Keratinocyte (primary cell): ENCODE results near the gene LYSMD2. TPM values are rescaled to one million over a fixed set of nuclear protein-coding genes. Genes with fewer than 3 reads are reported as not detected.

Experiments used
- DNase-seq: peaks from one replicate; pipeline ENCODE4 v3.0.0-alpha.2; 2011; ENCODE audit warnings: low read depth, missing footprints, low spot score
- FAIRE-seq: peaks from 2 replicates; lab custom pipeline; 2011; peaks lifted over from hg19 to GRCh38; lab: Jason Lieb, UNC
- H2AFZ ChIP-seq: 2 replicates; pipeline ENCODE4 v1.6.0; 2012; ENCODE audit warnings: low read length, control low read depth, inconsistent platforms; ENCODE audit not compliant: control insufficient read depth
- H3K27ac ChIP-seq: 2 replicates; pipeline ENCODE4 v1.5.1; 2011; ENCODE audit warnings: low read length; ENCODE audit not compliant: control insufficient read depth, insufficient read depth
- H3K27me3 ChIP-seq: 3 replicates; pipeline ENCODE4 v1.6.0; 2011; ENCODE audit warnings: low read length; ENCODE audit not compliant: control insufficient read depth, insufficient read depth; ENCODE audit errors: extremely low read depth
- H3K36me3 ChIP-seq, 2 experiments: 2 replicates in 1 of 2; 3 replicates in 1 of 2; pipeline ENCODE4 v1.5.1; 2011; ENCODE audit warnings: low read length in 2 of 2, mild to moderate bottlenecking in 1 of 2; ENCODE audit not compliant: control insufficient read depth in 2 of 2, insufficient read depth in 2 of 2; ENCODE audit errors: extremely low read depth in 1 of 2
- H3K4me1 ChIP-seq: 3 replicates; pipeline ENCODE4 v1.5.1; 2011; ENCODE audit warnings: low read length; ENCODE audit not compliant: control insufficient read depth, insufficient read depth; ENCODE audit errors: extremely low read depth
- H3K4me2 ChIP-seq: 3 replicates; pipeline ENCODE4 v1.6.0; 2011; ENCODE audit warnings: low read depth, low read length; ENCODE audit not compliant: control insufficient read depth, insufficient read depth; ENCODE audit errors: extremely low read depth
- H3K4me3 ChIP-seq, 3 experiments: fragments of 200-600 bp in 1 of 3; sonication (generic) in 1 of 3; 2 replicates in 2 of 3; 3 replicates in 1 of 3; pipeline ENCODE4 v1.5.1; 2011 to 2016; ENCODE audit warnings: low read length in 3 of 3, mild to moderate bottlenecking in 3 of 3, control low read depth in 2 of 3, inconsistent platforms in 1 of 3, low read depth in 1 of 3, mixed read lengths in 1 of 3, mixed run types in 1 of 3, moderate library complexity in 1 of 3; ENCODE audit not compliant: control insufficient read depth in 2 of 3, insufficient read depth in 2 of 3; ENCODE audit errors: extremely low read depth in 1 of 3
- H3K79me2 ChIP-seq: 2 replicates; pipeline ENCODE4 v1.6.0; 2012; ENCODE audit warnings: low read length; ENCODE audit not compliant: control insufficient read depth, insufficient read depth
- H3K9ac ChIP-seq: 3 replicates; pipeline ENCODE4 v1.6.0; 2011; ENCODE audit warnings: low read length; ENCODE audit not compliant: control insufficient read depth, insufficient read depth; ENCODE audit errors: extremely low read depth
- H3K9me1 ChIP-seq: 3 replicates; pipeline ENCODE4 v1.6.0; 2011; ENCODE audit warnings: low read length; ENCODE audit not compliant: control insufficient read depth, insufficient read depth; ENCODE audit errors: extremely low read depth
- H3K9me3 ChIP-seq: 2 replicates; pipeline ENCODE4 v1.5.1; 2012; ENCODE audit warnings: low read depth, low read length; ENCODE audit not compliant: control insufficient read depth
- H4K20me1 ChIP-seq: 3 replicates; pipeline ENCODE4 v1.6.0; 2011; ENCODE audit warnings: low read length; ENCODE audit not compliant: control insufficient read depth, insufficient read depth; ENCODE audit errors: extremely low read depth
- EZH2 ChIP-seq: IDR thresholded peaks from one replicate; pipeline ENCODE4 v1.6.1; 2012; ENCODE audit warnings: inconsistent platforms, mild to moderate bottlenecking, low read length, moderate library complexity
- dilution Hi-C: fragments of 300-500 bp; cut with MboI; formaldehyde crosslinking; loops from one replicate; pipeline ENCODE4 v1.7.0; 2020; ENCODE audit warnings: low sequenced_read_pairs; ENCODE audit not compliant: extremely low pct_ligation_motif_present
- polyA plus RNA-seq, 5 experiments: library from polyadenylated mRNA; depleted of rRNA in 3 of 5; stranded (reverse) in 3 of 5; stranded (forward) in 1 of 5; unstranded in 1 of 5; fragments of >200 nt; gene quantifications; 1 replicate in 1 of 5; 2 replicates in 3 of 5; 3 replicates in 1 of 5; pipeline versions ENCODE4 v1.2.1 to v1.2.3, GENCODE V29; 2011 to 2012; ENCODE audit warnings: missing spikeins in 2 of 5, low read depth in 1 of 5, low replicate concordance in 1 of 5
- TF ChIP-seq, protein P1 (sequence below), 3 experiments: IDR thresholded peaks in 1 of 3; conservative IDR thresholded peaks in 1 of 3; optimal IDR thresholded peaks in 1 of 3; 2 replicates in 2 of 3; 3 replicates in 1 of 3; pipeline versions ENCODE3 to v1.5.1; 2011; ENCODE audit warnings: low read length in 3 of 3, mild to moderate bottlenecking in 3 of 3, moderate library complexity in 2 of 3, control low read depth in 1 of 3, inconsistent platforms in 1 of 3; ENCODE audit not compliant: insufficient read depth in 2 of 3; ENCODE audit errors: extremely low read depth in 1 of 3

Gene LYSMD2
- polyA plus RNA-seq, 1 donor (not counting 4 experiments of a cell fraction or from before 2014, with no cell fraction given) = 12.7 TPM

- no peaks in the 10 kb centered on the region for H3K36me3 ChIP-seq
- DNase-seq (no peak), FAIRE-seq (peak; percentile 51)
- dilution Hi-C loops = no loop called here
- H3K4me1 ChIP-seq = peaks cover 31% of the 10 kb centered on the region
- peaks cover 2% of the 10 kb centered on the region for H3K79me2 ChIP-seq
- H3K4me2 ChIP-seq = no peak overlapping the region
- H3K9me1 ChIP-seq = peaks cover 3% of the 10 kb centered on the region
- H2AFZ ChIP-seq = no peak overlapping the region
- TF ChIP-seq EZH2 = no peak
- TF ChIP-seq, protein P1, sequence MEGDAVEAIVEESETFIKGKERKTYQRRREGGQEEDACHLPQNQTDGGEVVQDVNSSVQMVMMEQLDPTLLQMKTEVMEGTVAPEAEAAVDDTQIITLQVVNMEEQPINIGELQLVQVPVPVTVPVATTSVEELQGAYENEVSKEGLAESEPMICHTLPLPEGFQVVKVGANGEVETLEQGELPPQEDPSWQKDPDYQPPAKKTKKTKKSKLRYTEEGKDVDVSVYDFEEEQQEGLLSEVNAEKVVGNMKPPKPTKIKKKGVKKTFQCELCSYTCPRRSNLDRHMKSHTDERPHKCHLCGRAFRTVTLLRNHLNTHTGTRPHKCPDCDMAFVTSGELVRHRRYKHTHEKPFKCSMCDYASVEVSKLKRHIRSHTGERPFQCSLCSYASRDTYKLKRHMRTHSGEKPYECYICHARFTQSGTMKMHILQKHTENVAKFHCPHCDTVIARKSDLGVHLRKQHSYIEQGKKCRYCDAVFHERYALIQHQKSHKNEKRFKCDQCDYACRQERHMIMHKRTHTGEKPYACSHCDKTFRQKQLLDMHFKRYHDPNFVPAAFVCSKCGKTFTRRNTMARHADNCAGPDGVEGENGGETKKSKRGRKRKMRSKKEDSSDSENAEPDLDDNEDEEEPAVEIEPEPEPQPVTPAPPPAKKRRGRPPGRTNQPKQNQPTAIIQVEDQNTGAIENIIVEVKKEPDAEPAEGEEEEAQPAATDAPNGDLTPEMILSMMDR (optimal IDR thresholded peaks at IDR 0.05 in 1 of 3, IDR thresholded peaks at IDR 0.05 in 1 of 3, conservative IDR thresholded peaks at IDR 0.05 in 1 of 3; ENCODE audit: extremely low read depth in 1 of 3, insufficient read depth in 2 of 3, low read length in 3 of 3) = peak; percentile 15 to 33 (median 24)
- no peak overlapping the region for H3K9ac ChIP-seq
- H4K20me1 ChIP-seq = no peaks in the 10 kb centered on the region
- no peaks in the 10 kb centered on the region for H3K27me3 ChIP-seq
- no peaks in the 10 kb centered on the region for H3K9me3 ChIP-seq
- no peak overlapping the region for H3K27ac ChIP-seq
- H3K4me3 ChIP-seq = no peak overlapping the region
Measured at GRCh38 chr15:51727141-51727897, 10.1 kb downstream of the LYSMD2 start.

DNA sequence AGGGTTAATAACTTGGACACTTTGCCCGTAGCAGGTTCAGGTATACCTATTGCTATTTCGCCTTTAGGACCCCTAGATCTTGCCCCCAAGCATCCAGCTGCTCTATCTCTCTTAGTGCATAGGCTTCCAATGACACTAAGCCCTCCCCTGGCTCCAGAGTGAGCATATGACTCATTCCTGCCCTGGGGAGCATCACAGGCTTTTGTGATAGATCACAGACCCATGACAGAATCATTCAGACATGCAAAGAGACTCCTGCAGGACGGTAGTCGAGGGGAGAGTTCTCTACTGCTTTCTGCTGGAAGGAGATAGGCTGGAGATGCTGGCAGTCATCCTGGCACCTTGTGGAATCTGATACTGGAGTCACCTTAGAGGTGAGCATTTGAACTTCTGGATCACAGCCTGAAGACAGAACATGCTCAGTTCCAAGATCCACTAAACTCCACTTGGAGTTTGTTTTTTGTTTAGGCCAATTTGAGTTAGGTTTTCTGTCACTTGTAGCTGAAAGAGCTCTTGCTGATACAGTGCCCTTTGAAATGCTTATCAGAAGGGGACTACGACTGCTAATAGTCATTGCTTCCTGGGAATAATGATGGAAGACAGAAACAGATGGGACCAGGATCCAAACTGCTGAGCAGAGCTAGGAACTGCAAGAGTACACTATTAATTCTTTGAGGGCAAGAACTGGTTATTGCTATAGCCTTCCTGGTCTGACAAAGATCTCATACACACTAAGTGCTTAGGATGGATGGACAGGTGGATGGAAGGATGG is 11.0 kb downstream of the LYSMD2 start:
- peaks cover 3% of the 10 kb centered on the region for H3K9me1 ChIP-seq
- FAIRE-seq (peak; percentile 94), DNase-seq (peak; percentile 48)
- H2AFZ ChIP-seq = no peak overlapping the region
- dilution Hi-C loops = no loop called here
- H3K4me3 ChIP-seq = no peak overlapping the region
- no peak overlapping the region for H3K27ac ChIP-seq
- H3K79me2 ChIP-seq = peaks cover 2% of the 10 kb centered on the region
- no peaks in the 10 kb centered on the region for H3K27me3 ChIP-seq
- peaks cover 25% of the 10 kb centered on the region for H3K4me1 ChIP-seq
- TF ChIP-seq, protein P1 (optimal IDR thresholded peaks at IDR 0.05 in 1 of 3, IDR thresholded peaks at IDR 0.05 in 1 of 3, conservative IDR thresholded peaks at IDR 0.05 in 1 of 3; ENCODE audit: extremely low read depth in 1 of 3, insufficient read depth in 2 of 3, low read length in 3 of 3) = no peak
- TF ChIP-seq EZH2 = no peak
- H3K36me3 ChIP-seq = no peaks in the 10 kb centered on the region
- no peak overlapping the region for H3K9ac ChIP-seq
- peak overlapping the region; percentile 42 for H3K4me2 ChIP-seq
- no peaks in the 10 kb centered on the region for H3K9me3 ChIP-seq
- H4K20me1 ChIP-seq = no peaks in the 10 kb centered on the region
